NCI-H460 (cell line): ENCODE results near the gene SYNM. TPM values are rescaled to one million over a fixed set of nuclear protein-coding genes. Genes with fewer than 3 reads are reported as not detected.
A peak's percentile ranks its signal among the peaks of the same experiment; 100 is the strongest.

Source experiments
- DNase-seq: peaks from one replicate; pipeline ENCODE4 v3.0.0-alpha.2; 2016; ENCODE audit warnings: low read depth; ENCODE audit errors: extremely low read depth
- total RNA-seq: library from RNA; depleted of rRNA; stranded (reverse); fragments of >200 nt; shearing (Covaris generic); gene quantifications from 2 replicates; pipeline ENCODE4 v1.2.3, GENCODE V29; 2014

SYNM gene
- total RNA-seq, 1 experiment from 2014 or later = 15.1 TPM

DNA sequence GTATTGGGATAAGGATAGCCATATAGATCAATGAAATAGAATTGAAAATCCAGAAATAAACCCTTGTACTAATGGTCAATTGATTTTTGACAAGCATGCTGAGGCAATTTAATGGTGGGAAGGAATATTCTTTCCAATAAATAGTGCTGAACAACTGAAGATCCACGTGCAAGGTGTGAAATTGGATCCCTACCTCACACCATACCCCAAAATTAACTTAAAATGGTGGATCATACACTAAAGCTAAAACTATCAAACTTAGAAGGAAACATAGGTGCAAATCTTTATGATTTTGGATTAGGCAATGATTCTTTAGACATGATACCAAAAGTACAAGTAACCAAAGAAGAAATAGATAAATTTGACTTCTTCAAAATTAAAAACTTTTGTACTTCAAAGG, 22.1 kb upstream of the SYNM start:
- DNase-seq = no peak

- no peak for DNase-seq
Observed at GRCh38 chr15:99084965-99085364, 19.9 kb upstream of the SYNM start.

DNA sequence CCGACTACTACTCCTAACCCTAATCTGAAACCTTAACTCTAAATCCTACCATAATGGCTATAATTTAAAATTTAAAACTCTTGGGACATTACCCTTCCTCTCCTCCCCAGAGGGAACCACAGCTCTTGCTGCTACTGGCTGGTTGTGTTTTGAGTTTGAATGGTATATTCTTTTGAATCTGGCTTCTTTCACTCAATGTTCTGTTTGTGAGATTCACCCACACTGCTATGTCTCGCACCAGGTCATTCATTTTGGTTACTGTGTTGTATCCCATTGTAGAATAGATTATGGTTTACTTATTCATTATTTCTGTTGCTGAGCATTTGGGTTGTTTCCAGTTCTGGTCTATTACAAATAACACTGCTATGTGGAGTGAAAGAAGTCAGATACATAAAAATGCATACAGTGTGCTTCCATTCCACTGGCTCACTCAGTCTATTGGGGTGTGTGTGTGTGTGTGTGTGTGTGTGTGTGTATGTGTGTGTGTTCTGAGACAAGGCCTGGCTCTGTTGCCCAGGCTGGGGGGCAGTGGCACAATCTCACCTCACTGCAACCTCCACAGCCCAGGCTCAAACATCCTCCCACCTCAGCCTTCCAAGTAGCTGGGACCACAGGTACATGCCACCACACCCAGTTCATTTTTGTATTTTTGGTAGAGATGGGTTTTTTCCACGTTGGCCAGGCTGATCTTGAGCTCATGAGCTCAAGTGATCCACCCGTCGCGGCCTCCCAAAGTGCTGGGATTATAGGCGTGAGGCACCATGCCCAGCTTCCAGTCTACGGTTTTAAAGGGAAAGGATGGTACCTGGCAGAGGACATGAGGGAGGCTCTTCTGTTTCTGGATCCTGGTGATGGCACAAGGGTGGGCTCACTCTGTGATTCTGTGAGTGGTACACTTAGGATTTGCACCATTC, 19.2 kb upstream of the SYNM start:
- DNase-seq = no peak

DNA sequence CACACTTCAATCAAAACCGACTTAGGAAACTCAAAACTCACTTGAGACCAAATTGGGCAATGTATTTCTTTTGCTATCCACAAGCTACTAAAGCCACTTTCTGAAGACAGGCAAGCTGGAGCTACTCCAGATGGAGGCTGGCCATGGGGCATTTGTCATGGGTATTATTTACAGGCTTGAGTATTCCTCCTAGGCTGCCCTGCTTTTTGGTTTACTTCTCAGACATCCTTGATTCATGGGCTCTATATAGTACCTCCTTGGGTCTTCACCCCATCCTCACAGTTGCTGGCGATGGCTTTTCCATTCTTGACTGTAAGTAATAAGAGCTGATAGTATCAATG, 18.6 kb upstream of the SYNM start:
- no peak for DNase-seq

DNA sequence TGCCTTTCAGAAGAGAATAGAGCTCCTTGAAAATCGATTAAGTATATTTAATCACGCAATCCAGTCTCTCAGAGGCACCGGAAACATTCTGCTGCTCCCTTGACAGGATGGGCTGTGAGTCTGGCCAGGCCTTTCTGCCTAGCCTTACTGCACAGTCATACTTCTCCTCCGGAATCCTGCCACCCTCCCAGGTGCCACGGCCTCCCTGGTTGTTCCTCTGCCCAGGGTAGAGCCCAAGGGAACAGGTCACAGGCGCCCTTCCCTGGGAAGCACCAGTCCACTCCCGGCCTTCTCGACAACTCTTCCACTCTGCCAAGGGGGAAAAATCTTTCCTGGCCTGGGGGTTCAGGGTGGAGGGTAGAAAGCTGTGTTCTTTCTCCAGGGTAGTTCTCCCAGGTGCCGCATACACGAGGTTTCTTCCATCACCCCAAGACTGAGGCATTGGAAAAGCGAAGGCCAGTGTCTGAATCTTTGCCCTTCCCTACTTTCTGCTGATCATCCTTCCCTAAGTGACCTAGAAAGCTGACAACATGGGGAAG, 17.4 kb upstream of the SYNM start:
- DNase-seq = no peak

GRCh38 chr15:99090011-99090699, 14.7 kb upstream of the SYNM start:
- no peak for DNase-seq

GRCh38 chr15:99090938-99091337, 13.9 kb upstream of the SYNM start:
- DNase-seq = no peak

- no peak for DNase-seq
Observed at GRCh38 chr15:99092554-99093172, 12.2 kb upstream of the SYNM start.

DNA sequence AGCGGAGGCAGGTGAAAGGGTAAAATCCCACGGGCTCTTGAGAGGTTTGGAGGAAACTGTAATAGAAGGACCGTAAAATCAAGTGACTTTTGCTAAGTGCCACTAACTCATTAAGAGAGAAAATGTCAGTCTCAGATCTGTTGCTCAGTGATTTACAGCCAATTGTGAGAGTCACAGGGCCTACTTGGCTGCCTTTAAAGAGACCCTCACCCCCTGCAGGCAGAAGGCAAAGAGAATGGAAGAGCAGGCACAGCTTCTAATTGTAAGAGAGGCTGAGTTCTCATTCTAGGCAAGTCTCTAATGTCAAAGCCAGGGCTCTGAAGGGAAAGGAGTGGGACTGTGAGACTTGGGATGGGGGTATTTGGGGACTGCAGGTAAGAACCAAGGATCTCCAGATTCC, 9.3 kb upstream of the SYNM start:
- no peak for DNase-seq

DNA sequence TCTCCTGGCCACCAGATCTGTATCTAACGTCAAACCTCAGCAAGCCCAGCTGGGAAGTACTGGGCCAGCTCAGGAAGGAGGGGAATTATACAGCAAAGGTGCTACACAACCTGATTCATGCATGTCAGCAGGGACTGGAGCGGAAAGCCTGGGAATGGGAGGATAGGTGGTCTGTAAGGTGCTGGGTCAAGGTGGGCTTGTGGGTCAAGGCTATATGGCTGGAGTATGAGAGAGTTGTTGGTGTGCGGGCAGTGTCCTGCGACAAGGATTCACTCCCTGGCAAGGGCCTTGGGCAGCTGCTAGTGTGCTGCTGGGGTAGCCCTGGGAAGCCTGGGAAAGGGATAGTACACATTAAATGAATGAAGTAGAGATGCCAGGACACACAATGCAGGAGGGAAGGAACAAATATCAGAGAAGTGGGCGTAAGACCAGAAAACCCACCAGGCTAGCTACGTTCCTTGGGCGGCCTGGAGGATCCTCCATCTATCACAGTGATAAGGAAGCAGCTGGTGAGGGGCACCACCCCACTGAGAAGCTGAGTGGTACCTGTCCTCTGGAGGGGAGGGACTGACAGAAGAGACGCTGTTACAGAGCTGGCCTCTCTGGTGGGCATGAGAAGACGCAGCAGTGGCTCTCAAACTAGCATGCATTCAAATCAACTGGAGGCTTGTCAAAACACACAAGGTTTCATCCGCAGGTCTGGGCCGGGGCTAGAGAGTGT, 8.5 kb upstream of the SYNM start:
- DNase-seq = no peak

GRCh38 chr15:99096894-99097426, 7.9 kb upstream of the SYNM start:
- DNase-seq = no peak

DNA sequence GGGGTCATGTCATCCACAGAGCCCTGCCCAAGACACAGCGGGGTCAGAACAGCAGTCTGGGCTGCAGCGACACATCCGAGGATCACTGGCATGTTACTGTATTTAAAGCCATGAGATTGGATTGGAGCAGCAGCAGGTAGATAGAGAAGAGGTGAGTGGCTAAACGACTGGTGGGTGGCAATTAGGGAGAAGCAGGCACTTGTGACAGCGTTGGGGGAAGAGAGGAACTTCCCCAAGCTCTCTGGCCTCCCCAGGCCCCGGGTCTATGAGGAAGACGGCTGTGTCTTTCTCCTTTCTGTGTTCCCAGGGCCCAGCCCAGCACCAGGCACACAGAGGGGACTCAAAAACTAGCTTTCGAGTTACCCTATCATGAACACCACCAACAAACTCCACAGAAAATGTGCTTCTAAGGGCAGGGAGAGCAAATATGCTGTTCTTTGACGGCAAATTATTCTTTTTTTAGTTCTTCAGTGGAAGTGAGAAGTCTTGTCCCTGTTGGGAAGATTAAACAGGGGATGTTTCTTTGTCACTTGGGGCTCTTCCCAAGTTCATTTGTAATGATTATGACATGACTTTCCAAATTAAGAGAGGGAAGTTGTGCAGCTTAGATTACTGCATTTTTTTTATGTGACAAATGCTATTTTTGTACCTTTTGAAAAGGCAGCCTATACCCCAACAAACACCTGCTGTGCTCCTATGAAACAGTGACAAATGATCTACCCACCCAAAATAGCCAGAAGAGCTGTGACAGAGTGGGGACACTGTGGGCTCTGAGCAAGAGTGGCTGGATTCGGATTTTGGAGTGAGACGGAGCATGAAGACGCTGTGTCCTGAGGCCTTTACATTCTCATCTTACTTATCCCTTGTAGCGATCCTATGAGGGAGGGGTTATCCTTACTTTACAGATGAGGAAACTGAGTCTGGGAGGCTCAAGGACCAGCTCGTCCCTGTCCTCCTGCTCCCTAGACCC, 7.2 kb upstream of the SYNM start:
- no peak for DNase-seq

- no peak for DNase-seq
Observed at GRCh38 chr15:99098426-99098825, 6.5 kb upstream of the SYNM start.

- no peak for DNase-seq
Observed at GRCh38 chr15:99098991-99099390, 5.9 kb upstream of the SYNM start.

- no peak for DNase-seq
Observed at GRCh38 chr15:99099661-99100060, 5.2 kb upstream of the SYNM start.

DNA sequence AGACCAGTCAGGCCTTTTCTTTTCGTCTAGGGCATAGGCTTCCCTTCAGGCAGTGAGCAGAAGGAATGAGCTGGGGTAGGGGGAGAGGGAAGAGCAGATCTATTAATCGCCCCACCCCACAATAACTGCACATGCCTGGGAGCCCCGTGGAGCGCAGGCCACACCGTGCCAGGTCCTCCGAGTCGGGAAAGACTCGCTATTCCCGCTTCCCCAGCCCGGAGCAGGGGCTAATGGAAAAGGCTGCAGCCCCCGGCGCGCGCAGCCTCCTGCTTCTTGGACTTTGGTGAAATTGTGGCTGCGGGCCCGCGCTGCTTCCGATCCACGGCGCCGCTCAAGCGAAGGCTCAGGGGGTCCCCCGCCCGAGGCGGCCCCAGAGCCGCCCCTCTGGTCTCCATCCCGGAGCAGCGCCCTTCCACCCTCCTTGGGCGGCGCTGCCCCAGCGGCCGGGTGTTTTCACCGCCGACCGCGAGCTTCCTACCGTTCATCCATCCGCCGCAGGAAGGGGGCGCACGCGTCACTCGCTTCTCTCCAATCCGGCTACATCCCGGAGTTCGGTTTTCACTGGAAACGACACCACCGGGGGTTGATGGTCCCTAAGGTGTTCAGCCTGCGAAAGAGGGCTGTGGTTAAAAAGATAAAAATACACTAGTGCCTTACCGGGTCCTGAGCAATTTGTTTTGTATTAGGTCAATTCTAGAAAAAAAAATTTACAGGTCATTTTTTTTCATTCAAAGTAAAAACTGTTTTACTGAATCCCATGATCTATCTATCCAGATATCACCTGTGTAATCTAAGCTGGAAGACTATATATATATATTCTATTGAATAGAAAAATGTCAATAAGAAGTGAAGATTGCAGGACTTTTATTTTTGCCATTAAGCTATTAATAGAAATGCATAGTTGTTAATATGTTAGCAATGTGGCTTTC, 4.4 kb upstream of the SYNM start:
- peak; percentile 59 for DNase-seq

GRCh38 chr15:99101501-99101900, 3.4 kb upstream of the SYNM start:
- DNase-seq = no peak
